Endothelial cell of hepatic sinusoid (primary cell): ENCODE measurements around the gene HEG1.
"Not testable (repeated sequence)": the region's sequence is repeated elsewhere in the genome, so short reads cannot be mapped to it uniquely, and the experiment has no call there.

Experiments
- in situ Hi-C: cut with HindIII; loops from 2 replicates; pipeline ENCODE4 v1.10.0; 2017; ENCODE audit warnings: low sequenced_read_pairs

Gene HEG1

DNA sequence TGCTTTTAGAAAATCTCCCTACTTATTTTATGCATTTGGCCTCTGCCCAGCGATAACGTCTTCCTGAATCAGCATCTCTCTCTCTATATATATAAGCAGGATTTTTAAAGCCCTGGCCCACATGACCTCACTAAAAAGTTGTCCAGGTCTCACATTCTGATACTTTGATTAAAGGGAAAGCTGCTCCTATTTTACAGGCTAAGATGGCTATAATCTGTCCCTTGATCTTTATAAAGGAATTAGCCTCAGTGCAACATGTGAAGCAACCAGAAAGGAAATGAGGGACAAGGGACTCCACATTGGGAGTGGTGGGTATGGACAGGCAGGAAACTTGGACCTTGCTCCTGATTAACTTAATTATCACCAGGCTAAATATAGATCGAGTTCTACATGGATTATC, 95.7 kb downstream of the HEG1 start:
- in situ Hi-C loops = no loop called here

DNA sequence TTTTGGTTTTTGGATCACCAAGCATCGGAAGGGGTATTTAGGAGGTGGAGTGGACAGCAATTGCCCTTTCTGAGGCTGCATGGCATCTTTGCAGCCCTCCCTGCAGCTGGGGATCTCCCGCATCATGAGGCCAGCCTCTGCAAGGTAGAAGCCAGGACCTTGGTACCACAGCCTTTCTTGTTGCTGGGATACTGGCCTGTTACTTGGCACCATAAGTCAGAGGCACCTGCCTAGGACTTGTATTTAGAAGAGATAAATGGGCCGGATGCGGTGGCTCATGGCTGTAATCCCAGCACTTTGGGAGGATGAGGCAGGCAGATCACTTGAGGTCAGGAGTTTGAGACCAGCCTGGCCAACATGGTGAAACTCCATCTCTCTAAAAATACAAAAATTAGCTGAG, 97.8 kb downstream of the HEG1 start:
- in situ Hi-C loops = not testable (repeated sequence)

DNA sequence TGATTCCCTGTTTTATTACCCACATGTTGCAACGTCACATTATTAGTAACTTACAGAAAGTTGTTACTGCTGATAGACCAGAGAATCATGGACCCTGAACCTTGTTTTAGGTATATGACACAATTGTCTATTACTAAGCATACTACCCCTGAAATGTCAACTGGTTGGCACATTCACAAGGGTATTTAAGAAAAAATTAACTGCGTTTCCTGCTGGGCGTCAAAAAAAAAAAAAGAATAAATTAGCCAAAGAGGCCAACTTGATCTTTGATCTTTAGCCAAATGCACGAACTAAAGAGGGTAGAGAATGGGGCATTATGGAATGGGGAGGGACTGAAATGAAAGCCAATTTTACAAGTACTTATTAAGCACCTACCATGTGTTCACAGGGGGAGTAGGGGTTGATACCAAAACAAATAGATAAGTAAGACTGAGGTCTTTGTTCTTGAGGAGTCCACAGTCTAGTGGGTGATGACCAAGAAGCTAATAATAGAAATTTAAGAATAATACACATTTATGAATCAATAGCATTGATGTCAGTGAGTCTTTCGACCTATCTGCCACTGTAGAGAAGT, 103.4 kb downstream of the HEG1 start:
- in situ Hi-C loops = no loop called here

DNA sequence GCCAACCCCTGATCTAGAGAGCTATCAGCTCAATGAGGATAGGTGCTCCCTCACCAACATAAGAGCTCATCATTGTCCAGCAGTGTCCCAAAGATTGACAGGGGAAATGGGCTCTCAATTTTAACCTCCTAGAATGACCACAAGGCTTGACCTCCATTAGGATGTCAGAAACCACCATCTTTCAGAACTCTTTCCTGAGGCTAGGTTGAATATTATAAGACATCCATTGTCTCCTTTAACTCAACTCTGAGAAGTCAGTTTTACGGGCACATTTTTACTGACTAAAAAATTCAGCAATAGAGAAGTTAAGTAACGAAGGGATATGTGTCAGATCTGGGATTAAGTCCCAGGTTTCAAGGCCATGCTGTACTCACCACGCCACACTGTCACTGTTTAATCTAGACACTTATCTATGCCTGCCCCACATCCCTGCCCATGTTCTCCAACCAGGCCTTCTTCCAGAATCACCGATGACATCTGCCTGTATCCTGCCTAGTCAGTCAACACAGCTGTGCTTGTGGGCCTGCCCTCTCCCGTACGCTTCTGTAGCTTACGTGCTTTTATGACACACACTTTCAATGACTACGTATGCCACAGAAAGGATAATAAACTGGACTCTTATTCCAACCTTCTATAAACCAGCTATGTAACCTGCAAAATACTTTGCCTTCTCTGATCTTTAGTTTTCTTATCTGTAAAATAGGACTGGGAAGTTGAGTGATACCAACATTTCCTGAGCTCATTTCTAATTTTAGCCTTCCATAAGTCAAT, 104.1 kb downstream of the HEG1 start:
- in situ Hi-C loops = no loop called here

DNA sequence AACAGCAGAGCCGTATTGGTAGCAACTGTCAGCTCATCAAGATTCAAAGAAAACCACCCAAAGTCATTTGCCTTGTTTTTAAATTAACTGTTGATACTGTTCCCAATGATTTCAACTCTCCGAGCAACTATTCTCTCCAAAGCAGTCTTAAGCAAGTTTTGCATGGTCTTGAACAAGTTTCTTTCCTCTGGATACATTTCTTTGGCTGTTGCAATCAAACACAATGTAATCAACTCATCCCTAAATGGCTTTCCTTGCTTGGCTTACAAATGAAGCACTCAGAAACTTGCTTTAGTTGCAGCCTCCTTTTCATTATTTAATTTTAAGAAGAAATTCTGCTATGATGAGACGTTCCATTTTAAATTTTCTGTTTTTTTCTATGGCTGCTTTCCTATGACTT, 105.8 kb downstream of the HEG1 start:
- in situ Hi-C loops = no loop called here

DNA sequence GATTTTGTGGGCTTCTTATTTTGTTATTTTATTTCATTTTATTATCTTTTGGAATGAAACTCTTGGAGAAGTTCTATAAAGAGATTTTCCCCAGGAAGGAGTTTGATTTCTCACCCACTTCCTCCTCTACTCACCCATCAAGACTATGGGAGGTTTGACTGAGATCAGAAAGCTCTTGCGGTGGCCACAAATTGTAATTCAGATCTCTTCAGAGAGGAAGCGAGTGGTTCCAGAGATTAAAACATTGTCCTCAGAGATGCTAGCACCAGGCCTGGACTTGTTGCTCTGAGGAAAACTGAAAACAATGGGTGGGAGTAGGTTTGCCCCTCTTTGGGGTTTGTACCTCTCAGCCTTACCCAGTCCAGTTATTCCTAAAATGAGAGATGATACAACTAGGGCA, 113.2 kb downstream of the HEG1 start:
- in situ Hi-C loops = no loop called here

DNA sequence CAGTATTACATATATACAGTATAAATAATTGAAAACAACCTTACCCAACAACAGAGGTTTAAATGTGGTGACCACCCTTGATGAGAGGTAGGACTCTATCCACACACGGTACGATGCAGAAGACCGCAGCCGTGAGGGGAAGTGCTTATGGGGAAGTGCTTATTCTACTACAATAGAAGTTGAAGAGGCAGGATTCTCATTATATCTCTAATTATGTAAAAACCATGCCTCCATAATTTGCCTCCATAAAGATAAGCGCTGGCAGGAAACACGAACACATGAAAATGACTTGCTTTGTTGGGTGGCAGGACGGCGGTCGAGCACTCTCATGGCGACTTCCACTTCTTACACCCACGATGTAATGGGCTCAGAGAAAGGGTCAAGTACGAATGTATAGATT, 114.0 kb downstream of the HEG1 start:
- in situ Hi-C loops = no loop called here

DNA sequence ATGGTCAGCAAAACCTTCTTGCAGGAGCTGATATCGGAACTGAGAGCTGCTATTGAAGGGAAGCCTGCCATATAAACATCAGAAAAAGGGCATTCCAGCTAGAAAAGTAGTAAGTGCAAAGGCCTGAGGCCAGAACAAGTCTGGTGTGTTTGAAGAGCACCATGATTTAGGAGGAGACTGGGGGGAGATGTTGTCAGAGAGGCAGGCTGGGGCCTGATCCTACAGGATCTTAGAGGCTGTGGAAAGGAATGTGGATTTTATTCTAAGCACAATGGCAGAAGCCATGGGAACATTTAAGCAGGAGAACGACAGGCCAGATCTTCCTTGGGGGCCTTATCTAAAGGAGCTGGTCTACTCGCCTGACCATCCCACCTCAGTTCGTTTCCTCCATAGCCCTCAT, 116.1 kb downstream of the HEG1 start:
- in situ Hi-C loops = loop anchor here (10.0 kb wide), 1 partner anchor 625 kb away; no protein-coding TSS in a partner anchor

DNA sequence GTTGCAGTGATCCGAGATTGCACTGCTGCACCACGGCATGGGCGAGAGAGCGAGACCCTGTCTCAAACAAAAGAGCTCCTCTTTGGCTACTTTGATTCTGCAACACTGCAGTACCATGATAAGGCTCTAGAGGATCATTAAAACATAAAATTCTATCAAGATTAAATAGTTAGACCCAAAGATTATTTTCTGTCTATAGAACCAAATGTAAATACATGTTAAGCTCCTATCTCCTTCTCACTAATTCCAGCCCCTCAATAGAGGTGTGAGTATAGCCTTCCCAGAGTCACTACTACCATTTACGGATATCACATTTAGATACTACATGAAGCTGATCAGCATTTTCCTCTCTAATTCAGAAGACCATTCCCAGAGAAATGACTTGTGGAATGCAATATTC, 116.9 kb downstream of the HEG1 start:
- in situ Hi-C loops = loop anchor here (10.0 kb wide), 1 partner anchor 626 kb away; no protein-coding TSS in a partner anchor

DNA sequence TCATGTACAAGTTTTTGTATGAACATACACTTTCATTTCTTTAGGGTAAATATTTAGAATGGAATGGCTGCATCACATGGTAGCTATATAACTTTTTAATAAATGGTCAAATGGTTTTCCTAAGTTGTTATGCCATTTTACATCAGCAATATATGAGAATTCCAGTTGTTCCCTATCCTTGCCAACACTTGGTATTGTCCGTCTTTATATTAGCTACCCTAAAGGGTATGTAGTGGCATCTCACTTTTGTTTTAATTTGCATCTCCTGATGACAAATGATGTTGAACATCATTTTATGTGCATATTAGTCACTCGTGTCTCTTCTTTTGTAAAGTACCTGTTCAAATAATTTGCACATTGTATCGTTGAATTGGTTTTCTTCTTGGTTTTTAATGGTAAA, 118.7 kb downstream of the HEG1 start:
- in situ Hi-C loops = loop anchor here (10.0 kb wide), 1 partner anchor 628 kb away; no protein-coding TSS in a partner anchor

DNA sequence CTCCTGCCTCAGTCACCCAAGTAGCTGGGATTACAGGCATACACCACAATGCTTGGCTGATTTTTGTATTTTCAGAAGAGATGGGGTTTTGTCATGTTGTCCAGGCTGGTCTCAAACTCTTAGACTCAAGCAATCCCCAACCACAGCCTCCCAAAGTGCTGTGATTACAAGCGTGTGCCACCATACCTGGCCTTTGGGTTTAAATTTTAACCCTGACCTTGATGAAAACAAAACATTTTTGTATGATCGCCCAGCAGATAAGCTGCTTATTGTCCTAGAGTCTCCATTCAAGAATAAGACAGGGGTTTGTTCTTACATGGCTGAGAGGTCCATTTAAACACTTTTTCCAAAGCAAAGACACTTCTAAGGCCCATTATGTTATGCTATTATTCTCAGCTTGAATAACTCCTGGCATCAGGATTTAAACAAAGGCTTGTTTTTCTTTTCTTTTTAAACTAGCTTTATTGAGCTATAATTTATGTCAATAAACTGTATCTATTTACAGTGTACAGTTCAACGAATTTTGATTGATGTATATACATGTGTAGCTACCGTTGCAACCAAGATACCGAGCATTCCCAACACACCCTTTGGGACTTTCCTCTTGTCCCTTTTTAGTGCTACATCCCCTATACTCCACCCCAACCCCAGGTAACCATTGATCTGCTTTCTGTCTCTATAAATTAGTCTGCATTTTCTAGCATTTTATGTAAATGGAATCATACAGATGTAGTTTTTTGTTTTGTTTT, 119.8 kb downstream of the HEG1 start:
- in situ Hi-C loops = loop anchor here (10.0 kb wide), 1 partner anchor 629 kb away; no protein-coding TSS in a partner anchor

DNA sequence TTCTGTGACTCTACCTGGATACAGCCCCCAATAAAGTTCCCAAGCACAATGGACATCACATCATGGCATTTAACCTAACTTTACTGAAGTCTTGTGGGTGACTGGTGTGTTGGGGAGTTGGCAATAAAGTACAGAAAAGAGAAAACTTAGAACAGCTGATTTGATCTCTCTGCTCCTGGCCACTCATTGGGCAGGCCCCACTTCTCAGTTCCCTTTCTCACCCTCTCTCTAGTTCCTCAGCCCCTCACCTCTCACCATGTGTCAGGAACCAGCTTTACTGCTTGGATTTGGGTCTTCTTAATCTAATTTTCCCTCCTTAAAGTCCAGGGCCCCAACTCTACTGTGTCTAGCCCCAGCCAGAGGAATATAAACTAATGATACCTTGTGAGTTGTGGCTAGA, 120.5 kb downstream of the HEG1 start:
- in situ Hi-C loops = loop anchor here (10.0 kb wide), 1 partner anchor 630 kb away; no protein-coding TSS in a partner anchor

DNA sequence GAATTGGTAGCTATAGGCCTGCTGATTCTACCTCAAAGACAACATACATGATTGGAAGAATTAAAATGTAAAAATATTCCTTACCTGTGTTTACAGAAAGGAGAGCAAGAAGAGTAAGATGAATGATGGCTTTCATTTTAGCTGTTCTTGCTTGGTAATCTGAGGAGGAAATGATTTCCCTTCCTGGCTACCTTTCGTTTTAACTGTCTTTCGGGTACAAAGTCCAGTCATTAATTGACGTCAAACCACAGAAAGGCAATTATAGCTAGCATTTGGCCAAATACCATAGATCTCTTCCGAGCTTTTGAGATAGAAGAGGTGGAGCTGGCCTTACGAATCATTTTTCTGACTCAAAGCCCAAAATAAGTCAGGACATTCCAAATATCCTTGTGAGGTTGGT, 121.2 kb downstream of the HEG1 start, which contains the start of gene MUC13:
MUC13 (minus strand) TSS at position 175 of the 400 bp plus-strand sequence; CDS start at position 136, 39 bp downstream.
- in situ Hi-C loops = loop anchor here (5.0 to 10.0 kb wide), 3 partner anchors 183 to 630 kb away; no protein-coding TSS in a partner anchor

DNA sequence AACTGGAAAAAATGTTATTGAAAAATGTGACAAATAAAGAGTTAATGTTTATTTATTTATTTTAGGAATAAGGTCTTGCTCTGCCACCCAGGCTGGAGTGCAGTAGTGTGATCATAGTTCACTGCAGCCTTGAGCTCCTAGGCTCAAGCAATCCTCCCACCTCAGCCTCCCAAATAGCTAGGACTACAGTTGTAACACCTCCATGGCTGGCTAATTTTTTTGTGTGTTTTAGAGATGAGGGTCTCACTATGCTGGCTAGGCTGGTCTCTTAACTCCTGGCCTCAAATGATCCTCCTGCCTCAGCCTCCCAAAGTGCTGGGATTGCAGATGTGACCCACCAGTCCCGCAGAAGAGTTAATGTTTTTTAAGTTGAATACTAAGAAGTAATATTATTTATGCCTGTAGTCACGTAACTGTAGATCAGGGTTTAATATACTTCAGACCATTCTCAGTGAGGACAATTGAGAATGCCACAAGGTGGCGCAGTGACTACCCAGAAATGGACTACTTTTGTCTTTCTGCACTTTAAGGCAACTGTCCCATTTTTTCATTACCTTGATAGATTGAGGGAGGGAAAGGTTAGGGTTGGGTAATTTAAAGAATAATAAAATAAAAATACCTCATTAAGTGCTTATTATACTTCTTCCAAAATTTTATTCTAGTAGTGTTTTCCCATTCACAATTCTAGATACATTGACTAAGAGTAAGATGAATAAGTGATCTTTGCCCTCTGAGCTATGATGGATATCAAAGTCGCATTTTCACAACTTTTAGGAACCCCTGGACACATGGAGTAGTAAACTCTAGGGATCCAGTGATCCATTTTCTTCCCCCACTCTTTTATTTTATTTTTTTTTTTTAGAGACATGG, 127.2 kb downstream of the HEG1 start:
- in situ Hi-C loops = no loop called here

DNA sequence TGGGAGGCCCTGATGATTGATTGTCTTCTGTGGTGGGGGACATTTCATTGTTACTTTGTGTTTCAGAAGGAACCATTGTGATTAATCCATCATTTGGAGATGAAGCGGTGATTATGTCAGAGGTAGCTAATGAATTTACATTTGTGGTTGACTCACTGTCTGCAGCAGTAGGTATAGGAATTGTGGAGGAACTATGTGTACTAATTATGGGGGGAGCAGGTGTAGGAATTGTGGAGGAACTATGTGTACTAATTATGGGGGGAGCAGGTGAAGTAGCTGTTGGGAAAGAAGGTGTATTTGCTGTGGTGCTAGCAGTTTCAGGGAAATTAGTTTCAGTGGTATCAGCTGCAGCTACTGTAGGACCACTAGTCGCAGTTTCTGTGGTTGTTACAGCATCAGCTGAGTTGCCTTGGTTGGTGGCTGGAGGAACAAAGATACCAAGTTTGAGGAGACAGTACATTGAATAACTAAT, 128.2 kb downstream of the HEG1 start:
- in situ Hi-C loops = no loop called here

DNA sequence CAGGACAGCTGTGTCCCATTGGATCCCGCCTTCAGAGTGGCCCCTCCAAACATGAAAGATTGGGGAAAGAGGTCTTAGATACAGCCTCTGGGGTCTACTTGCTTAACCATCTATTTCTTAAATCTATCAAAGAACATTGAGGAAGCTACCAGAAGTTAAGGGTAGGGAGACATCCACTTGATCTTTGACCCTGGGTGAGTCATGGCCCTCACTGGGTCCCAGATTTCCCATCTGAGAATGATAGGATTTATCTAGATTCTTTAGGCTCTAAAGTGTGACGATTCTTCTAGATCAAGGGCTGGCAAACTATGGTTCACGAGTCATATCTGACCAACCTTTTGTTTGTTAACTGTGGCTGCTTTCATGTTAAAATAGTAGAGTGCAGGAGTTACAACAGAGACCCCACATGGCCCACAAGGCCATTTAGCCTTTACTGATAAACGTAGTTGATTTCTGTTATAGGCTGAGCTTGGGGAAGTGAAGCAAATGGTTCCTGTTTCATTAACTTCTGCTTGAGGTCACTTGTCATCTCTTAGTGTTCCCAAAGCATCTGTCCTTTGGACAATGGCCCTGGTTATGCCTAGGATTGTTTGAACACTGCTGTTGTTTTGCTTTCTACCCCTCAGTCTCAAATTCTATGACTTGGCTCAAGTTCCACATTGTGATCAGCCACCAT, 129.2 kb downstream of the HEG1 start:
- in situ Hi-C loops = no loop called here

DNA sequence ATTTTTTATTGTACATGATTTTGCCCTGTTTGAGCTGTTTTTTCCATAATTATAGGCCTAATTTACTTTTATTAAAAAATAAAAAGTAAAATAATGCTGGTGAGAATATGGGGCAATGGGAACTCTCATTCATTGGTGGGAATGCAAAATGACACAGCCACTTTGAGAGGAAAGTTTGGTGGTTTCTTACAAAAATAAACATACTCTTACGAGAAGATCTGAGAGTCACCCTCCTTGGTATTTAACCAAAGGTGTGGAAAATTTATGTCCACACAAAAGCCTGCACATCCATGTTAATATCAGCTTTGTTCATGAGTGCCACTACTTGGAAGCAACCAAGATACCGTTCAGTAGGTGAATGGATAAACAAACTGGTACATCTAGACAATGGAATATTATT, 131.1 kb downstream of the HEG1 start:
- in situ Hi-C loops = no loop called here

DNA sequence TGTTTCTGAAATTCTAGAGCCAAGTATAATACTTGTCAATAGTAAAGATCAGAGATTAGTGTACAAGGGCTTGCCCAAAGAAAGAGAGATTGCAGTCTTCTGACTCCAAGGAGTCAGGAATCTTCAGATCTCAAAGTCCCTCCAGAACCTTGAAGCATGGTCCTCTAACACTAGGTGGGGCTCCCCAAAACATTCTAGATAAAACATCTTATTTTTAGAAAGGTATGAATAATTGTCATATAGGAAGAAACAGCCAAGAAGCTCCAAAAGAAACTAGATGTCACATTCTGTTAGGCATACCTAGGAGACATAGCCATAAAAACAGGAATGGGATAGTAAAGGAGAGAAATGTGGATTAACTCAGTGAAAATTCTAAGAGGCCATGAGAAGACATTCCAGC, 132.0 kb downstream of the HEG1 start:
- in situ Hi-C loops = no loop called here

DNA sequence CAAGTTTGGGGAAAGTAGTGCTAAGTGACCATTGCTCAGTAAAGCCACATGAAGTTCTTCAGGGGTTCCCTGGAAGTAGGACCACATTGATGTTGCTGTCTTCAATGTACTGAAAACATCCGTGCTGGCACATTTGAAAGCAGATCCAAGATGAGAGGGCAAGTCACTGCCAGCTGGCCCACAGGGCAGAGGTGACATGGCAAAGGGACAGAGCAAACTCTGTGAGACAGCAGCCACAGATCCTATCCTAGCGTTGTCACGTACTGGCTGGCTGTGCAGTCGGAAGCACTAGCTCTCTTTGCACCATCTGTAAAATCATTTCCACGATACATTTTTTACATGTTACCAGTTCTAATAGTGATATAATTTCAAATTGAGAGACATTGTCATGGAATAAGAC, 135.1 kb downstream of the HEG1 start:
- in situ Hi-C loops = no loop called here

DNA sequence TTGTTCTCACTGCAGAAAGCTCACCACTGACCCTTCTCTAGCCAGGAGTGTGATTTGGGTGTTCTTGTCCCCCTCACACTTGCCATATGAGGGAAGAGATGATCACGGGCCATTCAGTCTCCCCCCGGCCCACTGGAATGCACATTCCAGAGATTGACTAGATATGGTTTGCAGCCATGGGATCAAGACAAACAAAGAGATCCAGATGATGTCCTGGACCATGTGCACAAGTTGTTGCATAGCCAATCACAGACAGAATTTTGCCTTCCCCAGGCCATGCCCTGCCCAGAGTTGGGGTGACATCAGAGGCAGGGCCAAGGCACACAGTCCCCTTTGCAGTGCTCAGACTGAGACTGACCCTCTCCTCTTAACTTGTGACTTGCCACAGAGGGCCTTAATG, 136.0 kb downstream of the HEG1 start:
- in situ Hi-C loops = no loop called here
